Activated CD4-positive, alpha-beta memory T cell treated with anti-CD3 and anti-CD28 coated beads, Interleukin-2, amount 10 ng/mL, durations not matched to agents 7 days and 5 days (primary cell): ENCODE results near the gene ALCAM. TPM values are rescaled to one million over a fixed set of nuclear protein-coding genes. Genes with fewer than 3 reads are reported as not detected.
"Not testable (repeated sequence)": the region's sequence is repeated elsewhere in the genome, so short reads cannot be mapped to it uniquely, and the experiment has no call there.

Experiments used
- CTCF ChIA-PET: fragments of 350-600 bp; sonication (Branson Sonifier 250); formaldehyde crosslinking; loops from one replicate; lab custom pipeline; 2021; ENCODE audit warnings: antibody characterized with exemption, inconsistent platforms; lab: Charles Lee
- POLR2A ChIA-PET: fragments of 350-600 bp; sonication (Branson Sonifier 250); formaldehyde crosslinking; loops from one replicate; lab custom pipeline; 2021; ENCODE audit warnings: antibody characterized with exemption; lab: Charles Lee
- DNase-seq: peaks from one replicate; pipeline ENCODE4 v3.0.0-alpha.2; 2020
- H3K27ac Mint-ChIP-seq: one replicate; pipeline ENCODE4 v1.8.0; 2021; ENCODE audit warnings: mild to moderate bottlenecking, mixed read lengths
- H3K27me3 Mint-ChIP-seq: one replicate; pipeline ENCODE4 v1.8.0; 2021; ENCODE audit warnings: mixed read lengths
- H3K36me3 Mint-ChIP-seq: one replicate; pipeline ENCODE4 v1.8.0; 2021; ENCODE audit warnings: low read depth, mixed read lengths
- H3K4me1 Mint-ChIP-seq: one replicate; pipeline ENCODE4 v1.8.0; 2021; ENCODE audit warnings: mixed read lengths
- H3K4me3 Mint-ChIP-seq: one replicate; pipeline ENCODE4 v1.8.0; 2021; ENCODE audit warnings: mild to moderate bottlenecking, mixed read lengths
- H3K9me3 Mint-ChIP-seq: one replicate; pipeline ENCODE4 v1.8.0; 2021; ENCODE audit warnings: mixed read lengths
- total RNA-seq, 2 experiments: library from RNA; stranded (reverse); gene quantifications; one replicate each; pipeline ENCODE4 v1.2.3, GENCODE V29; 2021

The ALCAM gene
- total RNA-seq, 2 experiments from 2014 or later = 12.4 to 12.9 TPM

- CTCF ChIA-PET = no interaction called here
- Mint-ChIP-seq H3K4me3 (no peak overlapping the region), H3K27ac (no peak overlapping the region), H3K36me3 (peaks cover 8% of the 10 kb centered on the region), H3K27me3 (no peaks in the 10 kb centered on the region), H3K9me3 (peaks cover 15% of the 10 kb centered on the region), H3K4me1 (no peaks in the 10 kb centered on the region)
- no peak for DNase-seq
- POLR2A ChIA-PET = no interaction called here
Observed at GRCh38 chr3:105401691-105402149, 35.0 kb downstream of the ALCAM start.

- H3K27ac Mint-ChIP-seq = no peak overlapping the region
- ChIA-PET POLR2A (no interaction called here), CTCF (no interaction called here)
- H3K4me1 Mint-ChIP-seq = no peaks in the 10 kb centered on the region
- H3K4me3 Mint-ChIP-seq = no peak overlapping the region
- no peaks in the 10 kb centered on the region for H3K27me3 Mint-ChIP-seq
- H3K36me3 Mint-ChIP-seq = peaks cover 8% of the 10 kb centered on the region
- H3K9me3 Mint-ChIP-seq = peaks cover 15% of the 10 kb centered on the region
- DNase-seq = no peak
Observed at GRCh38 chr3:105402287-105402801, 35.6 kb downstream of the ALCAM start.

- peaks cover 15% of the 10 kb centered on the region for H3K9me3 Mint-ChIP-seq
- H3K27me3 Mint-ChIP-seq, H3K27ac Mint-ChIP-seq, H3K36me3 Mint-ChIP-seq, DNase-seq, H3K4me1 Mint-ChIP-seq, H3K4me3 Mint-ChIP-seq, POLR2A ChIA-PET: not testable (repeated sequence)
- CTCF ChIA-PET = interaction anchor here (0.7 kb wide), 1 partner anchor 436 kb away, joined by 3 read pairs; no protein-coding TSS in a partner anchor
Observed at GRCh38 chr3:105403034-105403433, 36.3 kb downstream of the ALCAM start.

GRCh38 chr3:105406268-105406667 lies 39.6 kb downstream of the ALCAM start:
- Mint-ChIP-seq H3K9me3 (peaks cover 15% of the 10 kb centered on the region), H3K27ac (no peak overlapping the region), H3K4me1 (no peaks in the 10 kb centered on the region), H3K36me3 (peaks cover 8% of the 10 kb centered on the region), H3K27me3 (no peaks in the 10 kb centered on the region), H3K4me3 (no peak overlapping the region)
- ChIA-PET CTCF (no interaction called here), POLR2A (no interaction called here)
- DNase-seq = no peak

- no peak overlapping the region for H3K27ac Mint-ChIP-seq
- no peaks in the 10 kb centered on the region for H3K27me3 Mint-ChIP-seq
- H3K4me3 Mint-ChIP-seq = no peak overlapping the region
- H3K4me1 Mint-ChIP-seq = no peaks in the 10 kb centered on the region
- CTCF ChIA-PET = no interaction called here
- POLR2A ChIA-PET = no interaction called here
- peaks cover 3% of the 10 kb centered on the region for H3K9me3 Mint-ChIP-seq
- no peak for DNase-seq
- H3K36me3 Mint-ChIP-seq = no peaks in the 10 kb centered on the region
Observed at GRCh38 chr3:105409364-105409763, 42.7 kb downstream of the ALCAM start.

- no peaks in the 10 kb centered on the region for H3K36me3 Mint-ChIP-seq
- no peaks in the 10 kb centered on the region for H3K27me3 Mint-ChIP-seq
- no peaks in the 10 kb centered on the region for H3K9me3 Mint-ChIP-seq
- no peak overlapping the region for H3K4me3 Mint-ChIP-seq
- no peak overlapping the region for H3K27ac Mint-ChIP-seq
- CTCF ChIA-PET = no interaction called here
- no peak for DNase-seq
- POLR2A ChIA-PET = no interaction called here
- peaks cover 4% of the 10 kb centered on the region for H3K4me1 Mint-ChIP-seq
Observed at GRCh38 chr3:105413343-105413887, 46.7 kb downstream of the ALCAM start.

- Mint-ChIP-seq H3K4me1 (peaks cover 4% of the 10 kb centered on the region), H3K36me3 (no peaks in the 10 kb centered on the region), H3K27ac (no peak overlapping the region), H3K9me3 (no peaks in the 10 kb centered on the region), H3K27me3 (no peaks in the 10 kb centered on the region), H3K4me3 (no peak overlapping the region)
- CTCF ChIA-PET = no interaction called here
- POLR2A ChIA-PET = no interaction called here
- DNase-seq = no peak
Observed at GRCh38 chr3:105414841-105415240, 48.1 kb downstream of the ALCAM start.

- Mint-ChIP-seq H3K36me3 (no peaks in the 10 kb centered on the region), H3K4me1 (peaks cover 4% of the 10 kb centered on the region), H3K4me3 (no peak overlapping the region), H3K27ac (no peak overlapping the region), H3K27me3 (no peaks in the 10 kb centered on the region), H3K9me3 (no peaks in the 10 kb centered on the region)
- DNase-seq = no peak
- POLR2A ChIA-PET = no interaction called here
- CTCF ChIA-PET = no interaction called here
Observed at GRCh38 chr3:105415951-105416350, 49.2 kb downstream of the ALCAM start.

GRCh38 chr3:105417525-105418289 lies 51.0 kb downstream of the ALCAM start:
- Mint-ChIP-seq H3K4me3 (no peak overlapping the region), H3K27ac (no peak overlapping the region), H3K4me1 (peaks cover 4% of the 10 kb centered on the region), H3K9me3 (no peaks in the 10 kb centered on the region), H3K27me3 (no peaks in the 10 kb centered on the region), H3K36me3 (no peaks in the 10 kb centered on the region)
- POLR2A ChIA-PET = no interaction called here
- DNase-seq = no peak
- CTCF ChIA-PET = no interaction called here

- Mint-ChIP-seq H3K27ac (no peak overlapping the region), H3K4me1 (peaks cover 3% of the 10 kb centered on the region), H3K9me3 (no peaks in the 10 kb centered on the region), H3K4me3 (no peak overlapping the region), H3K36me3 (no peaks in the 10 kb centered on the region), H3K27me3 (no peaks in the 10 kb centered on the region)
- POLR2A ChIA-PET = no interaction called here
- CTCF ChIA-PET = interaction anchor here (0.6 kb wide), 2 partner anchors 83 to 85 kb away, joined by 3 read pairs; no protein-coding TSS in a partner anchor
- no peak for DNase-seq
Observed at GRCh38 chr3:105422645-105423044, 55.9 kb downstream of the ALCAM start.

- ChIA-PET CTCF (interaction anchor here (0.6 kb wide), 2 partner anchors 83 to 86 kb away, joined by 3 read pairs; no protein-coding TSS in a partner anchor), POLR2A (no interaction called here)
- no peak overlapping the region for H3K4me3 Mint-ChIP-seq
- H3K27ac Mint-ChIP-seq = no peak overlapping the region
- no peaks in the 10 kb centered on the region for H3K9me3 Mint-ChIP-seq
- no peaks in the 10 kb centered on the region for H3K36me3 Mint-ChIP-seq
- no peaks in the 10 kb centered on the region for H3K27me3 Mint-ChIP-seq
- DNase-seq = no peak
- H3K4me1 Mint-ChIP-seq = no peaks in the 10 kb centered on the region
Observed at GRCh38 chr3:105423397-105423796, 56.7 kb downstream of the ALCAM start.

- no peaks in the 10 kb centered on the region for H3K36me3 Mint-ChIP-seq
- ChIA-PET CTCF (no interaction called here), POLR2A (no interaction called here)
- no peak for DNase-seq
- no peaks in the 10 kb centered on the region for H3K4me1 Mint-ChIP-seq
- no peaks in the 10 kb centered on the region for H3K27me3 Mint-ChIP-seq
- no peaks in the 10 kb centered on the region for H3K9me3 Mint-ChIP-seq
- no peak overlapping the region for H3K4me3 Mint-ChIP-seq
- H3K27ac Mint-ChIP-seq = no peak overlapping the region
Observed at GRCh38 chr3:105424412-105425152, 57.9 kb downstream of the ALCAM start.

GRCh38 chr3:105425153-105425502 lies 58.4 kb downstream of the ALCAM start:
- Mint-ChIP-seq H3K9me3 (no peaks in the 10 kb centered on the region), H3K4me3 (no peak overlapping the region), H3K27ac (no peak overlapping the region), H3K36me3 (no peaks in the 10 kb centered on the region), H3K27me3 (no peaks in the 10 kb centered on the region), H3K4me1 (no peaks in the 10 kb centered on the region)
- ChIA-PET POLR2A (no interaction called here), CTCF (no interaction called here)
- no peak for DNase-seq
